K562 (cell line): ENCODE measurements around the gene TAF8. TPM values are rescaled to one million over a fixed set of nuclear protein-coding genes. Genes with fewer than 3 reads are reported as not detected.

Experiments
- ARID2 ChIP-seq: fragments of 450-650 bp; IDR thresholded peaks from 2 replicates; pipeline ENCODE4 v1.6.1; 2017; ENCODE audit warnings: antibody characterized with exemption, mild to moderate bottlenecking
- ARNT ChIP-seq, 2 experiments: fragments of 450-650 bp; IDR thresholded peaks; 2 replicates each; pipeline ENCODE4 v1.6.1; 2016; ENCODE audit warnings: mild to moderate bottlenecking in 1 of 2
- CBFA2T2 ChIP-seq: fragments of 450-650 bp; conservative IDR thresholded peaks from 2 replicates; pipeline ENCODE4 v1.6.1; 2017; ENCODE audit warnings: mild to moderate bottlenecking
- GABPA ChIP-seq: fragments of 200-800 bp; sonication (Bioruptor generic); conservative IDR thresholded peaks from 2 replicates; pipeline ENCODE4 v1.6.1; 2016; ENCODE audit warnings: low read depth, missing genetic modification characterization, missing compliant biosample characterization
- NBN ChIP-seq: fragments of 450-650 bp; IDR thresholded peaks from 2 replicates; pipeline ENCODE4 v1.6.1; 2016; ENCODE audit warnings: low read depth, mild to moderate bottlenecking
- NCOA4 ChIP-seq: fragments of 450-650 bp; IDR thresholded peaks from 2 replicates; pipeline ENCODE4 v1.6.1; 2018; ENCODE audit warnings: mild to moderate bottlenecking; ENCODE audit not compliant: partially characterized antibody
- NONO ChIP-seq, 2 experiments: fragments of 200-400 bp in 1 of 2; fragments of 450-650 bp in 1 of 2; formaldehyde crosslinking in 1 of 2; IDR thresholded peaks; 2 replicates each; pipeline ENCODE4 v1.6.1; 2017; ENCODE audit warnings: low read depth in 2 of 2, mild to moderate bottlenecking in 2 of 2, moderate library complexity in 2 of 2, low read length in 1 of 2
- PHB ChIP-seq: fragments of 250-450 bp; sonication (Bioruptor Pico); IDR thresholded peaks from 2 replicates; pipeline ENCODE4 v1.5.0; 2021
- RHOXF2B ChIP-seq: fragments of 250-450 bp; sonication (Bioruptor Pico); conservative IDR thresholded peaks from 2 replicates; pipeline ENCODE4 v1.5.1; 2021
- SIX5 ChIP-seq, 2 experiments: IDR thresholded peaks; 2 replicates each; pipeline ENCODE4 v1.6.1; 2011; ENCODE audit warnings: low read length in 2 of 2, borderline replicate concordance in 1 of 2, low read depth in 1 of 2, mild to moderate bottlenecking in 1 of 2, moderate library complexity in 1 of 2; ENCODE audit not compliant: insufficient read depth in 1 of 2
- SMARCE1 ChIP-seq: fragments of 450-650 bp; IDR thresholded peaks from 2 replicates; pipeline ENCODE4 v1.7.1; 2016; ENCODE audit warnings: mild to moderate bottlenecking
- ZBTB17 ChIP-seq: fragments of 450-650 bp; formaldehyde crosslinking; IDR thresholded peaks from 2 replicates; pipeline ENCODE4 v1.4.0; 2020; ENCODE audit warnings: mild to moderate bottlenecking
- ZBTB40 ChIP-seq, 2 experiments: fragments of 450-650 bp in 1 of 2; sonication (generic) in 1 of 2; formaldehyde crosslinking in 1 of 2; IDR thresholded peaks; 2 replicates each; pipeline versions ENCODE4 v1.7.1 to v1.9.0; 2016 to 2022; ENCODE audit warnings: inconsistent platforms in 1 of 2, mild to moderate bottlenecking in 1 of 2, missing genetic modification reagents in 1 of 2
- ZNF232 ChIP-seq: sonication (generic); formaldehyde crosslinking; IDR thresholded peaks from 2 replicates; pipeline ENCODE4 v1.8.0; 2022; ENCODE audit warnings: mild to moderate bottlenecking, missing genetic modification reagents
- ZNF395 ChIP-seq: fragments of 200-800 bp; sonication (Bioruptor generic); IDR thresholded peaks from 2 replicates; pipeline ENCODE4 v1.6.1; 2017; ENCODE audit warnings: missing genetic modification characterization, missing compliant biosample characterization
- ZNF436 ChIP-seq: fragments of 250-450, 450-650 bp; sonication (Bioruptor Pico); formaldehyde crosslinking; IDR thresholded peaks from 2 replicates; pipeline ENCODE4 v1.7.0; 2020; ENCODE audit warnings: mild to moderate bottlenecking
- polyA plus RNA-seq, 8 experiments: library from polyadenylated mRNA; depleted of rRNA in 4 of 8; stranded (reverse) in 5 of 8; unstranded in 3 of 8; fragments of >200 nt; fragmentation: Nextera tagmentation in 2 of 8; fragmentation: Illumina TruSeq in 1 of 8; extraction: Ambion mirVana in 2 of 8; extraction: Trizol in 1 of 8; gene quantifications; 2 replicates each; pipeline versions ENCODE4 v1.2.1 to v1.2.3, GENCODE V29; 2011 to 2014; ENCODE audit warnings: inconsistent platforms in 1 of 8, missing spikeins in 1 of 8
- total RNA-seq, 7 experiments: library from RNA; depleted of rRNA in 6 of 7; stranded (reverse); fragments of >200 nt in 6 of 7; fragmentation: Illumina TruSeq in 2 of 7; extraction: Trizol in 2 of 7; gene quantifications; 2 replicates each; pipeline versions ENCODE4 v1.2.1 to v1.2.3, GENCODE V29; 2011 to 2021; ENCODE audit warnings: low replicate concordance in 1 of 7

The TAF8 gene
- total and polyA plus RNA-seq, 9 of the 15 experiments (the other 6 are each of a cell fraction or from before 2014, with no cell fraction given) = 29.4 to 84.0 (median 52.6) TPM

DNA sequence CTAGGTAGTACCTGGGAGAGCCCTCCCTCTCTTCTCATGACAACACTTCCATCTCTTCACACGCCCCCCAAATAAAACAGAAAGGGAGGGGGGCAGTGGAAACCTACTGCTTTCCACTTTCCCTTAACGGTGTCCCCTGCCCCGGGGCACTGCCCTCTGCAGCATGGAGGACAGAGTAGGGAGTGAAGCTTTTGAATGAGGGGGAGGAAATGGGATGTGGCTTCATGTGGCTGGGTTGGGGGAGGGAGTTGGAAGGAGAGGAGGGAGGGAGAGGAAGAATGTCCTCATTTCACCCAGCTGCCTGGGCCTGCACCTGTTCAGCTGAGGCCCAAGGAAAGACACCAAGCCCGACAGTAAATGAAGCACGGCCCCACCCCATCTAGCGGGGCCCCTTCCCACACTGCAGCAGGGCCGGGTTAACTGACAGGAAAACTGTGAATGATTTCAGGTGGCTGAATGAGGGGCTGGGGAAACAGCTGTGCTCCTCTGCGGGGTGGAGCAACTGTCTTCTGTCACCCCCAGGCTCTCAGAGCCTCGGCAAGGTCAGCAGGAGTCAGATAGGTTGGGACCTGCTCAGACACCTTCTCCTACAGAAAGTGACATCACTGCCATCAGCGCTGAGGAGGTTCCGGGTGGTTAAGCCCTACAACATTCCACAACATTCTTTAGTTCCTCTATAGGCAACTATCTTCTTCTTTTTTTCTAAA, 40.0 kb upstream of the TAF8 start (continued):
- TF ChIP-seq ZBTB40 (IDR thresholded peaks at IDR 0.05) (peak; percentile 18), ZBTB40 (CRISPR knock-in tag; IDR thresholded peaks at IDR 0.05) (no peak), NCOA4 (no peak), ZNF232 (CRISPR knock-in tag) (no peak), NBN (peak; percentile 79), GABPA (tag) (peak; percentile 43), PHB (no peak), SMARCE1 (peak; percentile 64; the same call in 1 of the 2 replicates), ZNF436 (CRISPR knock-in tag) (no peak), ARID2 (0 out of 2 replicates have a peak, but pooled peaks have one; percentile 27), ZNF395 (peak; percentile 75), CBFA2T2 (peak; percentile 62), SIX5 (IDR thresholded peaks at IDR 0.05; ENCODE audit: borderline replicate concordance in 1 of 2, insufficient read depth in 1 of 2, low read depth in 1 of 2, low read length in 2 of 2) (no peak), ZBTB17 (0 out of 2 replicates have a peak, but pooled peaks have one; percentile 13), RHOXF2B (CRISPR knock-in tag) (no peak), NONO (IDR thresholded peaks at IDR 0.05; ENCODE audit: low read depth in 2 of 2, low read length in 1 of 2) (0 out of 4 replicates have a peak, but pooled peaks of 1 of the 2 experiments have one; percentile 32), ARNT (IDR thresholded peaks at IDR 0.05) (peak in 1 of 2 experiments; percentile 60; a peak in 2 of 4 replicates)
